Brain microvascular endothelial cell (primary cell): ENCODE results near the gene ST6GALNAC4.
"Not testable (repeated sequence)": the region's sequence is repeated elsewhere in the genome, so short reads cannot be mapped to it uniquely, and the experiment has no call there.

ENCODE experiments used
- DNase-seq: peaks from one replicate; pipeline ENCODE4 v3.0.0-alpha.2; 2020
- H3K27ac ChIP-seq: fragments of 250-450 bp; sonication (Bioruptor Pico); 2 replicates; pipeline ENCODE4 v1.5.1; 2020; ENCODE audit warnings: mild to moderate bottlenecking, moderate library complexity
- H3K27me3 ChIP-seq: fragments of 250-450 bp; sonication (Bioruptor Pico); replicated peaks from 2 replicates; pipeline ENCODE4 v1.5.1; 2020; ENCODE audit warnings: mild to moderate bottlenecking
- H3K36me3 ChIP-seq: fragments of 250-450 bp; sonication (Bioruptor Pico); replicated peaks from 2 replicates; pipeline ENCODE4 v1.5.1; 2020; ENCODE audit warnings: mild to moderate bottlenecking
- H3K4me3 ChIP-seq: 2 replicates; pipeline ENCODE4 v1.5.1; 2011; ENCODE audit warnings: low read depth, mild to moderate bottlenecking, control low read depth, low read length, moderate library complexity
- CTCF ChIP-seq: IDR thresholded peaks from 2 replicates; pipeline ENCODE4 v1.5.1; 2011; ENCODE audit warnings: low read depth, mild to moderate bottlenecking, moderate library complexity, low read length, control low read depth, inconsistent platforms; ENCODE audit errors: missing control alignments
- in situ Hi-C: cut with HindIII; loops from 2 replicates; pipeline ENCODE4 v1.10.0; 2017; ENCODE audit warnings: low sequenced_read_pairs, low pct_ligation_motif_present

ST6GALNAC4 gene

DNA sequence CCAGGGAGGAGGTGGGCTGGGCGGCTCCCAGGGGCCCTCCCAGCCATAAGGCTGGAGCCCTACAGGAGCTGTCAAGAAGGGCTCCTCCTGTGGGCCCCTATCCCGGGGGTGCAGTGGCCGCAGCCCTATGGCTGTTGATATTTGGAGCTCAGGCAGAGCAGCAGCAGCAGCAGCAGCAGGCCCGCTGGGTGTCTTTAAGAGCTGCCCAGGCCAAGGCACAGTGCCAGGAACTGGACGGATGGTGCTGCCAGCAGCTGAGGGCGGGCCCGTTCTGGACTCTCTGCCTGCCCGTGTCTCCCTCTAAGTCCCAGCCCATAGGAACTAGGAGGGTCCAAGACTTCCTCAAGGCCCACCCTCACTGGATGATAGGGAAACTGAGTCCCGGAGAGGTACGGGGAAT is 43.0 kb downstream of the ST6GALNAC4 start:
- no peak overlapping the region for H3K27ac ChIP-seq
- no peak overlapping the region for H3K4me3 ChIP-seq
- DNase-seq = no peak

DNA sequence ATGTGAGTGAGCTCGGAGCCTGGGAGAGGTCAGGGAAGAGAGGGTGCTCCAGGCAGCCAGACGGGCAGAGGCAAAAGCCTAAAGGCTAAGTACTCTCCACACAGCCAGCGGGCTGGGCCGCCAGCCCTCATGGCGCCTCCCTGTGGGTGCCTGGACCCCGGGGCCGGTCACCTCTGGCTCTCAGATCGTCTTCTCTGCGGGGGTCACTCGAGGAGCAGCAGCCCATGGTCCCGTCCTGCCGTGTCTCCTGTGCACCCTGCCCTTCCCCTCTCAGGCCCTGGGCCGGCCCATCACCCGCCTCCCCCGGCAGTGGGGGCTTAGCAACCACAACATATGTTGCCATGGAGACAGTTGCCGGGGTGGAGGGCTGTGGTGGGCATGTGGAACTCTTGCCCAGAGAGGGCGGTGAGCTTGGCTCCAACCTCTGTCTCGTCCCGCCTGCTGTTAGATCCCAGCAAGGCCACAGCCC is 43.6 kb downstream of the ST6GALNAC4 start:
- H3K27me3 ChIP-seq = no peaks in the 10 kb centered on the region
- peaks cover 14% of the 10 kb centered on the region for H3K36me3 ChIP-seq
- H3K4me3 ChIP-seq = no peak overlapping the region
- DNase-seq = no peak
- no peak for TF ChIP-seq CTCF
- H3K27ac ChIP-seq = no peak overlapping the region
- in situ Hi-C loops = loop anchor here (25.0 kb wide), 1 partner anchor 111 kb away; no protein-coding TSS in a partner anchor

More for the DNA sequence above, 43.0 kb downstream of the ST6GALNAC4 start:
- no peak for TF ChIP-seq CTCF
- in situ Hi-C loops = loop anchor here (25.0 kb wide), 1 partner anchor 112 kb away; no protein-coding TSS in a partner anchor
- no peaks in the 10 kb centered on the region for H3K27me3 ChIP-seq
- H3K36me3 ChIP-seq = peaks cover 14% of the 10 kb centered on the region

GRCh38 chr9:127872369-127873222 is 44.2 kb downstream of the ST6GALNAC4 start:
- Histone ChIP-seq H3K36me3 (peaks cover 14% of the 10 kb centered on the region), H3K4me3 (no peak overlapping the region), H3K27ac (no peak overlapping the region), H3K27me3 (no peaks in the 10 kb centered on the region)
- in situ Hi-C loops = loop anchor here (25.0 kb wide), 1 partner anchor 110 kb away; no protein-coding TSS in a partner anchor
- DNase-seq = no peak
- no peak for TF ChIP-seq CTCF

DNA sequence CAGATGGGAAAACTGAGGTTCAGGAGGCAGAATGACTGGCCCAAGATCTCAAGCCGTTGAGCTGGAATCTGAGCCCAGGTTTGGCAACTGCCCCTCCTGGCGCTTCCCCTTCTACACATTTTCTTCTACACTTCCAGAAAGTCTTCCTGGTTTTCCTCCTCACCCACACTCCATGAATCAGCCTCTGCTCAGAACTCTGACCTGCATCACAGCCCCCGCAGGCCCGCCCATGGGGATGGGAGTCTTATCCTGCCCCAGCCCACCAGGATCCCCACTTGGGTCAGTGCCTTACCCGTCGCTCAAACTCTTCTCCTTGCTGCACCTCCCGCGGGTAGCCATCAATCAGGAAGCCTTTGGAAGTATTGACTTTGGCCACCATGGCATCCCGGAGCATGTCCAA is 45.3 kb downstream of the ST6GALNAC4 start:
- no peak for TF ChIP-seq CTCF

DNA sequence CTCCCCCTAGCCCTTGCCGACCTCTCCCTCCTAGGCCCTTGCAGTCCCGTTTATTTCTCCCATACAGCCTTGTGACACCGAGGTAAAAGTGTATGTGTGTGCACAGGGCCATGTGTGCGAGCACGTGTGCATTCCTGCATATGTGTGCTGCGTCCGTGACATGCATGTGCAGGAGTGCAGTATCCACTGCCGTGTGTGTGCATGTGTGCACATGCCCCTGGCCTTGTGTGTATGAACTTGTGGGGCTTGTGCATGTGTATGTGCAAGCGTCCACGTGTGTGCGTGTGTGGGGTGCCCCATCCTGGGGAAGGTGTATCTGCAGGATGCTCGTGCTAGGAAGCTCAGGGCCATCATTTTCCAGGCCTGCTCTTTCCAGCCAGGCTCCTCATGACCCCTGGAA is 46.0 kb downstream of the ST6GALNAC4 start:
- Histone ChIP-seq H3K4me3 (no peak overlapping the region), H3K27me3 (no peaks in the 10 kb centered on the region), H3K36me3 (peaks cover 14% of the 10 kb centered on the region), H3K27ac (no peak overlapping the region)
- in situ Hi-C loops = loop anchor here (25.0 kb wide), 1 partner anchor 109 kb away; no protein-coding TSS in a partner anchor
- no peak for DNase-seq
- TF ChIP-seq CTCF = no peak

More for the DNA sequence above, 45.3 kb downstream of the ST6GALNAC4 start:
- DNase-seq = no peak
- Histone ChIP-seq H3K27me3 (no peaks in the 10 kb centered on the region), H3K36me3 (peaks cover 14% of the 10 kb centered on the region), H3K4me3 (no peak overlapping the region), H3K27ac (no peak overlapping the region)
- in situ Hi-C loops = loop anchor here (25.0 kb wide), 1 partner anchor 109 kb away; no protein-coding TSS in a partner anchor

DNA sequence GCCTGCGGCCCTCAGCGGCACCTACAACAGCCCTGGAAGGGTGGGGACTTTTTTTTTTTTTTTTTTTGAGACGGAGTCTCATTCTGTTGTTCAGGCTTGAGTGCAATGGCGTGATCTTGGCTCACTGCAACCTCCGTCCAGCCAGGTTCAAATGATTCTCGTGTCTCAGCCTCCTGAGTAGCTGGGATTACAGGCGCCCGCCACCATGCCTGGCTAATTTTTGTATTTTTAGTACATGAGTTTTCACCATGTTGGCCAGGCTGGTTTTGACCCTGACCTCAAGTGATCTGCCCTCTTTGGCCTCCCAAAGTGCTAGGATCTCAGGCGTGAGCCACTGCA is 46.7 kb downstream of the ST6GALNAC4 start:
- not testable (repeated sequence) for H3K27me3 ChIP-seq, DNase-seq, H3K27ac ChIP-seq, H3K4me3 ChIP-seq
- H3K36me3 ChIP-seq = peaks cover 14% of the 10 kb centered on the region
- in situ Hi-C loops = loop anchor here (25.0 kb wide), 1 partner anchor 108 kb away; no protein-coding TSS in a partner anchor
